Liver (tissue), 9 donors: ENCODE data around the gene ABCG5. TPM values are rescaled to one million over a fixed set of nuclear protein-coding genes. Genes with fewer than 3 reads are reported as not detected.

ENCODE experiments used
- DNase-seq: peaks from one replicate; pipeline ENCODE4 v3.0.0-alpha.2; 2017; ENCODE audit warnings: low spot score
- H3K27ac ChIP-seq, 2 donors: one replicate each; pipeline ENCODE4 v1.7.0; 2013; ENCODE audit warnings: inconsistent platforms in 2 of 2, low read length in 2 of 2, control low read depth in 1 of 2, low read depth in 1 of 2, mild to moderate bottlenecking in 1 of 2
- H3K27me3 ChIP-seq, 4 donors: one replicate each; pipeline versions ENCODE4 v1.6.1 to v1.7.0; 2013; ENCODE audit warnings: low read length in 3 of 4, inconsistent platforms in 1 of 4, mild to moderate bottlenecking in 1 of 4, moderate library complexity in 1 of 4; ENCODE audit not compliant: control insufficient read depth in 4 of 4, insufficient read depth in 4 of 4
- H3K36me3 ChIP-seq, 4 donors: one replicate each; pipeline versions ENCODE4 v1.6.1 to v1.7.0; 2013; ENCODE audit warnings: low read length in 3 of 4, mild to moderate bottlenecking in 3 of 4, low read depth in 1 of 4, moderate library complexity in 1 of 4; ENCODE audit not compliant: control insufficient read depth in 4 of 4, insufficient read depth in 3 of 4
- H3K4me1 ChIP-seq, 4 donors: one replicate each; pipeline versions ENCODE4 v1.6.1 to v1.7.0; 2013; ENCODE audit warnings: low read length in 3 of 4, mild to moderate bottlenecking in 3 of 4, moderate library complexity in 1 of 4; ENCODE audit not compliant: control insufficient read depth in 4 of 4, insufficient read depth in 4 of 4
- H3K4me3 ChIP-seq, 3 donors: one replicate each; pipeline versions ENCODE4 v1.6.1 to v1.7.0; 2013; ENCODE audit warnings: low read length in 3 of 3, control low read depth in 1 of 3, low read depth in 1 of 3, mild to moderate bottlenecking in 1 of 3
- H3K9ac ChIP-seq, 2 donors: one replicate each; pipeline ENCODE4 v1.7.0; 2013; ENCODE audit warnings: low read length in 2 of 2, mild to moderate bottlenecking in 2 of 2, moderate library complexity in 2 of 2, control low read depth in 1 of 2, low read depth in 1 of 2
- H3K9me3 ChIP-seq, 4 donors: one replicate each; pipeline versions ENCODE4 v1.6.1 to v1.7.0; 2013; ENCODE audit warnings: low read length in 3 of 4; ENCODE audit not compliant: control insufficient read depth in 4 of 4
- ATF3 ChIP-seq: IDR thresholded peaks from 2 replicates; pipeline ENCODE4 v1.6.1; 2016; ENCODE audit warnings: antibody characterized with exemption
- CTCF ChIP-seq: fragments of 150-350 bp; IDR thresholded peaks from 2 replicates; pipeline ENCODE4 v1.5.1; 2017; ENCODE audit warnings: improper control_type of control experiment, low read depth, low read length; ENCODE audit not compliant: missing input control
- FOXA1 ChIP-seq: IDR thresholded peaks from 2 replicates; pipeline ENCODE4 v1.6.1; 2016; ENCODE audit warnings: antibody characterized with exemption
- FOXA2 ChIP-seq: IDR thresholded peaks from 2 replicates; pipeline ENCODE4 v1.6.1; 2016; ENCODE audit warnings: antibody characterized with exemption
- GABPA ChIP-seq, 2 donors: IDR thresholded peaks in 1 of 2; conservative IDR thresholded peaks in 1 of 2; 2 replicates each; pipeline ENCODE4 v1.6.1; 2016; ENCODE audit warnings: antibody characterized with exemption in 2 of 2, mild to moderate bottlenecking in 1 of 2, moderate library complexity in 1 of 2
- HNF4A ChIP-seq, 2 donors: conservative IDR thresholded peaks; 2 replicates each; pipeline ENCODE4 v1.6.1; 2016; ENCODE audit warnings: antibody characterized with exemption in 2 of 2, mild to moderate bottlenecking in 2 of 2
- HNF4G ChIP-seq: IDR thresholded peaks from 2 replicates; pipeline ENCODE4 v1.6.1; 2016; ENCODE audit warnings: antibody characterized with exemption
- JUND ChIP-seq, 2 donors: IDR thresholded peaks; 2 replicates each; pipeline ENCODE4 v1.6.1; 2016; ENCODE audit warnings: antibody characterized with exemption in 2 of 2
- MAX ChIP-seq: IDR thresholded peaks from 2 replicates; pipeline ENCODE4 v1.6.1; 2016; ENCODE audit warnings: antibody characterized with exemption
- NR2F2 ChIP-seq: IDR thresholded peaks from 2 replicates; pipeline ENCODE4 v1.6.1; 2016; ENCODE audit warnings: antibody characterized with exemption
- RAD21 ChIP-seq, 2 donors: IDR thresholded peaks; 2 replicates each; pipeline ENCODE4 v1.6.1; 2016; ENCODE audit warnings: antibody characterized with exemption in 2 of 2, mild to moderate bottlenecking in 2 of 2
- REST ChIP-seq: IDR thresholded peaks from 2 replicates; pipeline ENCODE4 v1.6.1; 2016; ENCODE audit warnings: antibody characterized with exemption, mild to moderate bottlenecking
- RXRA ChIP-seq, 2 donors: IDR thresholded peaks; 2 replicates each; pipeline ENCODE4 v1.6.1; 2017 to 2018; ENCODE audit warnings: antibody characterized with exemption in 2 of 2, mild to moderate bottlenecking in 1 of 2
- SP1 ChIP-seq: IDR thresholded peaks from 2 replicates; pipeline ENCODE4 v1.6.1; 2018; ENCODE audit warnings: antibody characterized with exemption, mild to moderate bottlenecking
- TAF1 ChIP-seq: conservative IDR thresholded peaks from 2 replicates; pipeline ENCODE4 v1.6.1; 2016; ENCODE audit warnings: antibody characterized with exemption, mild to moderate bottlenecking
- YY1 ChIP-seq: IDR thresholded peaks from 2 replicates; pipeline ENCODE4 v1.6.1; 2016; ENCODE audit warnings: antibody characterized with exemption, mild to moderate bottlenecking
- ZBTB33 ChIP-seq: IDR thresholded peaks from 2 replicates; pipeline ENCODE4 v1.6.1; 2016; ENCODE audit warnings: antibody characterized with exemption
- WGBS: extraction: QIAGEN DNeasy Blood & Tissue Kit; methylation state at CpG from one replicate; pipeline ENCODE4 v1.1.7; 2013; 5-methylcytosine and 5-hydroxymethylcytosine counted together
- polyA plus RNA-seq, 2 donors: library from polyadenylated mRNA; stranded (reverse) in 1 of 2; unstranded in 1 of 2; fragments of 200-250 nt in 1 of 2; fragments of >200 nt in 1 of 2; fragmentation: Nextera tagmentation in 1 of 2; extraction: Ambion mirVana in 1 of 2; gene quantifications; one replicate each; pipeline versions ENCODE4 v1.2.1 to v1.2.3, GENCODE V29; 2013 to 2015
- total RNA-seq, 2 donors: library from RNA; depleted of rRNA; stranded (reverse); fragments of >200 nt; gene quantifications; one replicate each; pipeline ENCODE4 v1.2.3, GENCODE V29; 2014
- donor health status: healthy.
- donor health status: healthy.
- donor health status: healthy.
- donor health status: healthy.
- donor health status: healthy.

The ABCG5 gene
- total and polyA plus RNA-seq, 4 donors: 15.4 to 63.8 (median 38.5) TPM

GRCh38 chr2:43812947-43813346, 25.7 kb downstream of the ABCG5 start:
- Histone ChIP-seq H3K36me3 (peaks cover 0 to 16% (median 6%) of the 10 kb centered on the region in 4 donors), H3K27me3 (no peaks in the 10 kb centered on the region), H3K27ac (no peak overlapping the region), H3K9ac (no peak overlapping the region), H3K4me1 (peaks cover 4 to 31% (median 17%) of the 10 kb centered on the region in 4 donors), H3K4me3 (no peak overlapping the region), H3K9me3 (no peaks in the 10 kb centered on the region)
- DNase-seq: no peak
- WGBS: 59% methylated on average over 2 of the region's 2 CpGs
- TF ChIP-seq CTCF: no peak
- TF ChIP-seq ZBTB33: no peak
- TF ChIP-seq FOXA1: no peak
- TF ChIP-seq NR2F2: no peak
- no peak for TF ChIP-seq MAX
- TF ChIP-seq REST: no peak
- TF ChIP-seq SP1: no peak
- no peak for TF ChIP-seq TAF1
- no peak for TF ChIP-seq HNF4G
- no peak for TF ChIP-seq JUND (IDR thresholded peaks at IDR 0.05)
- TF ChIP-seq FOXA2: no peak
- TF ChIP-seq HNF4A (conservative IDR thresholded peaks at IDR 0.05): no peak
- TF ChIP-seq ATF3: no peak
- no peak for TF ChIP-seq GABPA (IDR thresholded peaks at IDR 0.05 in 1 of 2, conservative IDR thresholded peaks at IDR 0.05 in 1 of 2)
- TF ChIP-seq RXRA (IDR thresholded peaks at IDR 0.05): no peak
- TF ChIP-seq RAD21 (IDR thresholded peaks at IDR 0.05): no peak
- TF ChIP-seq YY1: no peak

GRCh38 chr2:43812006-43812405, 26.6 kb downstream of the ABCG5 start:
- Histone ChIP-seq H3K4me1 (peaks cover 7 to 41% (median 26%) of the 10 kb centered on the region in 4 donors), H3K27ac (no peak overlapping the region), H3K36me3 (peaks cover 0 to 15% (median 5%) of the 10 kb centered on the region in 4 donors), H3K27me3 (no peaks in the 10 kb centered on the region), H3K9me3 (no peaks in the 10 kb centered on the region), H3K9ac (no peak overlapping the region), H3K4me3 (no peak overlapping the region)
- DNase-seq: no peak
- no peak for TF ChIP-seq CTCF
- no peak for TF ChIP-seq ATF3
- no peak for TF ChIP-seq TAF1
- 77% methylated on average over 2 of the region's 2 CpGs for WGBS
